Measurements from ENCODE around the gene DAB1.

GRCh38 chr1:57270927-57271698 is 152.7 kb downstream of the DAB1 start:
- no peak for TF ChIP-seq CTCF (IDR thresholded peaks at IDR 0.05)
- TF ChIP-seq POLR2A (IDR thresholded peaks at IDR 0.05), result no peak
- no peak for TF ChIP-seq POLR2AphosphoS5 (IDR thresholded peaks at IDR 0.05)

All from sigmoid colon (tissue), 4 donors.